ENCODE results near the gene SLC11A1.

- TF ChIP-seq CTCF (IDR thresholded peaks at IDR 0.05) (no peak), EZH2 (IDR thresholded peaks at IDR 0.05; ENCODE audit: borderline replicate concordance, insufficient read depth, low read depth, low read length, poor library complexity, severe bottlenecking) (no peak)
Observed at GRCh38 chr2:218384975-218385374, 2.9 kb downstream of the SLC11A1 start.

All from B cell (primary cell).